Adrenal gland (tissue), 5 donors: Measurements from ENCODE around the gene TENT5A.

Source experiments
- POLR2A ChIP-seq, 2 donors: fragments of 450-650 bp; IDR thresholded peaks; one replicate each; pipeline ENCODE4 v1.6.1; 2017; ENCODE audit warnings: antibody characterized with exemption in 2 of 2, mild to moderate bottlenecking in 2 of 2, moderate library complexity in 1 of 2
- TF ChIP-seq, protein P1 (sequence below), 6 experiments: fragments of 450-650 bp in 4 of 6; fragments of 200-600 bp in 2 of 6; sonication (generic) in 1 of 6; IDR thresholded peaks; 1 replicate in 5 of 6; 2 replicates in 1 of 6; pipeline versions ENCODE4 v1.5.1 to v1.8.0; 2016 to 2021; ENCODE audit warnings: antibody characterized with exemption in 6 of 6, mild to moderate bottlenecking in 2 of 6, moderate library complexity in 1 of 6
- donor health status: DM: no; HTN: no; CAD: no.

- TF ChIP-seq, protein P1, sequence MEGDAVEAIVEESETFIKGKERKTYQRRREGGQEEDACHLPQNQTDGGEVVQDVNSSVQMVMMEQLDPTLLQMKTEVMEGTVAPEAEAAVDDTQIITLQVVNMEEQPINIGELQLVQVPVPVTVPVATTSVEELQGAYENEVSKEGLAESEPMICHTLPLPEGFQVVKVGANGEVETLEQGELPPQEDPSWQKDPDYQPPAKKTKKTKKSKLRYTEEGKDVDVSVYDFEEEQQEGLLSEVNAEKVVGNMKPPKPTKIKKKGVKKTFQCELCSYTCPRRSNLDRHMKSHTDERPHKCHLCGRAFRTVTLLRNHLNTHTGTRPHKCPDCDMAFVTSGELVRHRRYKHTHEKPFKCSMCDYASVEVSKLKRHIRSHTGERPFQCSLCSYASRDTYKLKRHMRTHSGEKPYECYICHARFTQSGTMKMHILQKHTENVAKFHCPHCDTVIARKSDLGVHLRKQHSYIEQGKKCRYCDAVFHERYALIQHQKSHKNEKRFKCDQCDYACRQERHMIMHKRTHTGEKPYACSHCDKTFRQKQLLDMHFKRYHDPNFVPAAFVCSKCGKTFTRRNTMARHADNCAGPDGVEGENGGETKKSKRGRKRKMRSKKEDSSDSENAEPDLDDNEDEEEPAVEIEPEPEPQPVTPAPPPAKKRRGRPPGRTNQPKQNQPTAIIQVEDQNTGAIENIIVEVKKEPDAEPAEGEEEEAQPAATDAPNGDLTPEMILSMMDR (IDR thresholded peaks at IDR 0.05) = no peak
- TF ChIP-seq POLR2A (IDR thresholded peaks at IDR 0.05) = no peak
Measured at GRCh38 chr6:81797591-81797990, 45.1 kb upstream of the TENT5A start.
